HepG2 (cell line): Measurements from ENCODE around the gene ACKR4. TPM values are rescaled to one million over a fixed set of nuclear protein-coding genes. Genes with fewer than 3 reads are reported as not detected.

ENCODE experiments used
- ATAC-seq: fragments of 200-7000 bp; cut with Tn5 transposase; 3 replicates; pipeline ENCODE4 v1.9.1; 2020; ENCODE audit warnings: mild to moderate bottlenecking, moderate library complexity
- BruUV-seq: library from RNA; stranded (reverse); fragments of 400-500 nt; replicated peaks from 2 replicates; lab custom pipeline; 2021; lab: Mats Ljungman, UMichigan
- CTCF ChIA-PET: fragments of 300-600 bp; formaldehyde crosslinking; extraction: SDS; loops from one replicate; lab custom pipeline; 2021; ENCODE audit warnings: low total read pairs, inconsistent platforms, low intra/inter-chr PET ratio; lab: Yijun Ruan, JAX
- POLR2A ChIA-PET: fragments of 350-600 bp; sonication (Branson Sonifier 250); formaldehyde crosslinking; loops from one replicate; lab custom pipeline; 2020; ENCODE audit warnings: antibody characterized with exemption, inconsistent platforms; lab: Yijun Ruan, JAX
- DNase-seq: peaks from one replicate; pipeline ENCODE4 v3.0.0-alpha.2; 2015; ENCODE audit warnings: low spot score
- FAIRE-seq: peaks from 3 replicates; lab custom pipeline; 2011; peaks lifted over from hg19 to GRCh38; lab: Jason Lieb, UNC
- H2AFZ ChIP-seq: one replicate; pipeline ENCODE4 v1.6.1; 2011; ENCODE audit warnings: low read length, inconsistent platforms
- H3K27ac ChIP-seq: fragments of 300-600 bp; 3 replicates; pipeline ENCODE4 v1.8.0; 2011; ENCODE audit warnings: mixed run types, mild to moderate bottlenecking, mixed read lengths, low read length, inconsistent platforms; ENCODE audit not compliant: insufficient read depth; ENCODE audit errors: extremely low read length
- H3K27me3 ChIP-seq, 2 experiments: fragments of 200-600 bp in 1 of 2; 2 replicates in 1 of 2; 3 replicates in 1 of 2; pipeline versions ENCODE4 v1.6.0 to v1.8.0; 2011; ENCODE audit warnings: low read length in 2 of 2, mild to moderate bottlenecking in 2 of 2, moderate library complexity in 2 of 2, inconsistent platforms in 1 of 2; ENCODE audit not compliant: insufficient read depth in 2 of 2, control insufficient read depth in 1 of 2
- H3K36me3 ChIP-seq, 2 experiments: fragments of 200-600 bp in 1 of 2; replicated peaks in 1 of 2; 2 replicates in 1 of 2; 3 replicates in 1 of 2; pipeline versions ENCODE4 v1.5.1 to v1.8.0; 2011; ENCODE audit warnings: low read length in 2 of 2, inconsistent platforms in 1 of 2; ENCODE audit not compliant: insufficient read depth in 2 of 2, control insufficient read depth in 1 of 2
- H3K4me1 ChIP-seq: 2 replicates; pipeline ENCODE4 v1.5.1; 2012; ENCODE audit warnings: low read length, inconsistent platforms; ENCODE audit not compliant: insufficient read depth
- H3K4me2 ChIP-seq: 2 replicates; pipeline ENCODE4 v1.6.0; 2011; ENCODE audit warnings: low read depth, low read length, inconsistent platforms
- H3K4me3 ChIP-seq, 3 experiments: fragments of 200-600 bp in 1 of 3; sonication (generic), shearing (Covaris generic) in 1 of 3; replicated peaks in 1 of 3; 2 replicates each; pipeline ENCODE4 v1.5.1; 2011 to 2016; ENCODE audit warnings: low read length in 3 of 3, inconsistent platforms in 2 of 3, low read depth in 2 of 3, mild to moderate bottlenecking in 2 of 3, control low read depth in 1 of 3, mixed read lengths in 1 of 3; ENCODE audit not compliant: insufficient read depth in 1 of 3
- H3K79me2 ChIP-seq: one replicate; pipeline ENCODE4 v1.6.1; 2011; ENCODE audit warnings: low read length, inconsistent platforms; ENCODE audit not compliant: insufficient read depth
- H3K9ac ChIP-seq: 2 replicates; pipeline ENCODE4 v1.6.0; 2011; ENCODE audit warnings: mild to moderate bottlenecking, low read depth, low read length, inconsistent platforms; ENCODE audit not compliant: insufficient read depth
- H3K9me3 ChIP-seq: 2 replicates; pipeline ENCODE4 v1.5.1; 2012; ENCODE audit warnings: mild to moderate bottlenecking, low read length
- H4K20me1 ChIP-seq: 2 replicates; pipeline ENCODE4 v1.6.0; 2011; ENCODE audit warnings: inconsistent platforms, mild to moderate bottlenecking, low read length, moderate library complexity; ENCODE audit not compliant: insufficient read depth
- ERF ChIP-seq: IDR thresholded peaks from 2 replicates; pipeline ENCODE4 v1.6.1; 2018; ENCODE audit warnings: missing biosample characterization, missing genetic modification reagents
- FOXA3 ChIP-seq: IDR thresholded peaks from 2 replicates; pipeline ENCODE4 v1.6.1; 2016; ENCODE audit warnings: missing genetic modification reagents, missing compliant biosample characterization
- HMG20A ChIP-seq: IDR thresholded peaks from 2 replicates; pipeline ENCODE4 v1.6.1; 2016; ENCODE audit warnings: borderline replicate concordance
- HOXA3 ChIP-seq: sonication (generic); formaldehyde crosslinking; IDR thresholded peaks from 2 replicates; pipeline ENCODE4 v1.5.0; 2020; ENCODE audit warnings: missing genetic modification reagents
- HOXA7 ChIP-seq: sonication (generic); formaldehyde crosslinking; IDR thresholded peaks from 2 replicates; pipeline ENCODE4 v1.8.1; 2022; ENCODE audit warnings: mild to moderate bottlenecking, missing genetic modification reagents, moderate library complexity
- IRF2 ChIP-seq: IDR thresholded peaks from 2 replicates; pipeline ENCODE4 v1.6.1; 2018; ENCODE audit warnings: missing genetic modification reagents, missing compliant biosample characterization
- NR2F6 ChIP-seq, 2 experiments: IDR thresholded peaks; 2 replicates each; pipeline ENCODE4 v1.6.1; 2016; ENCODE audit warnings: antibody characterized with exemption in 1 of 2, mild to moderate bottlenecking in 1 of 2
- SAP130 ChIP-seq: IDR thresholded peaks from 2 replicates; pipeline ENCODE4 v1.6.1; 2016; ENCODE audit warnings: low read depth
- TEAD3 ChIP-seq: optimal IDR thresholded peaks from 2 replicates; pipeline ENCODE3; 2016; ENCODE audit warnings: borderline replicate concordance
- ZNF674 ChIP-seq: sonication (generic); formaldehyde crosslinking; IDR thresholded peaks from 2 replicates; pipeline ENCODE4 v1.5.0; 2020; ENCODE audit warnings: low read depth, mild to moderate bottlenecking, missing genetic modification reagents
- ZNF839 ChIP-seq: sonication (generic); formaldehyde crosslinking; IDR thresholded peaks from 2 replicates; pipeline ENCODE4 v1.4.0; 2020; ENCODE audit warnings: missing genetic modification reagents, mild to moderate bottlenecking, borderline replicate concordance
- WGBS: methylation state at CpG from one replicate; pipeline ENCODE4 v1.1.6; 2017; ENCODE audit warnings: low lambda C conversion rate; 5-methylcytosine and 5-hydroxymethylcytosine counted together
- in situ Hi-C: cut with HindIII; loops from 2 replicates; pipeline ENCODE4 v1.10.0; 2017; ENCODE audit warnings: low pct_unique_long_range_greater_than_20kb; ENCODE audit not compliant: extremely low pct_ligation_motif_present
- intact Hi-C: fragments of 100-400 bp; cut with micrococcal nuclease; formaldehyde crosslinking; loops from one replicate; pipeline ENCODE4 v1.10.0; 2022; ENCODE audit not compliant: unreplicated experiment
- polyA plus RNA-seq, 8 experiments: library from polyadenylated mRNA; depleted of rRNA in 3 of 8; stranded (reverse) in 7 of 8; unstranded in 1 of 8; fragments of >200 nt; fragmentation: Illumina TruSeq in 4 of 8; extraction: Trizol in 4 of 8; gene quantifications; 2 replicates each; pipeline versions ENCODE4 v1.2.1 to v1.2.3, GENCODE V29; 2011 to 2016; ENCODE audit warnings: low read depth in 4 of 8, missing spikeins in 1 of 8, mixed read lengths in 1 of 8; ENCODE audit not compliant: insufficient read depth in 1 of 8
- total RNA-seq, 5 experiments: library from RNA; depleted of rRNA; stranded (reverse); fragments of >200 nt; fragmentation: Illumina TruSeq; extraction: Trizol; gene quantifications; 2 replicates each; pipeline ENCODE4 v1.2.3, GENCODE V29; 2016; ENCODE audit warnings: low read depth in 1 of 5
- TF ChIP-seq, protein P1 (sequence below): sonication (generic); formaldehyde crosslinking; IDR thresholded peaks from 2 replicates; pipeline ENCODE4 v1.4.0; 2020; ENCODE audit warnings: mild to moderate bottlenecking, missing genetic modification reagents
- TF ChIP-seq, protein P2 (sequence below): sonication (generic); formaldehyde crosslinking; IDR thresholded peaks from 2 replicates; pipeline ENCODE4 v1.4.0; 2020; ENCODE audit warnings: missing genetic modification reagents
- TF ChIP-seq, protein P3 (sequence below): sonication (generic); formaldehyde crosslinking; IDR thresholded peaks from 2 replicates; pipeline ENCODE4 v1.9.0; 2022; ENCODE audit warnings: missing genetic modification reagents, mild to moderate bottlenecking, borderline replicate concordance
- TF ChIP-seq, protein P4 (sequence below): sonication (generic); formaldehyde crosslinking; IDR thresholded peaks from 2 replicates; pipeline ENCODE4 v1.4.0; 2020; ENCODE audit warnings: missing genetic modification reagents, mild to moderate bottlenecking, borderline replicate concordance
- TF ChIP-seq, protein P5 (sequence below): sonication (generic); formaldehyde crosslinking; IDR thresholded peaks from 2 replicates; pipeline ENCODE4 v1.5.0; 2020; ENCODE audit warnings: missing genetic modification reagents

Gene ACKR4
- total and polyA plus RNA-seq, 2 of the 13 experiments (the other 11 are each of a cell fraction or from before 2014, with no cell fraction given) = 0.16 TPM; not detected in 1

DNA sequence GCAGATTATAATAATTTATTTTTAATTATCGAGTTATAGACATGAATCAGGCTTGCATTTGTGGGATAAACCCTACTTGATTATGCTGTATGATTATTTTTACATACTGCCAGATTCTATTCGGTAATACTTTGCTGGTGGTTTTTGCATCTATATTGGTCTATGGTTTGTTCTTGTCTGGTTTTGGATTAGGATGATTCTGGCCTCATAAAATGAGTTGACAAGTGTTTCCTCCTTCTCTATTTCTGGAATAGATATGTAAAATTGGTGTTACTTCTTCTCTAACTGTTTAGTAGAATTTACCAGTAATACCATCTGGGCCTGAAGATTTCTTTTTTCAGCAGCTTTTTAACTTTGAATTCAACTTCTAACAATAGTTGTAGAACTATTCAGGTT is 33.0 kb upstream of the ACKR4 start:
- no peaks in the 10 kb centered on the region for H4K20me1 ChIP-seq
- intact Hi-C loops (no loop called here), in situ Hi-C loops (no loop called here)
- FAIRE-seq (no peak), DNase-seq (no peak), ATAC-seq (no peak)
- H3K4me1 ChIP-seq = no peaks in the 10 kb centered on the region
- H3K27ac ChIP-seq = no peak overlapping the region
- no TSS peak for BruUV-seq
- H3K9me3 ChIP-seq = no peaks in the 10 kb centered on the region
- 94% methylated on average over 2 of the region's 2 CpGs for WGBS
- no peak overlapping the region for H3K4me3 ChIP-seq
- H3K9ac ChIP-seq = no peak overlapping the region
- H3K27me3 ChIP-seq = no peaks in the 10 kb centered on the region
- H3K4me2 ChIP-seq = no peak overlapping the region
- H2AFZ ChIP-seq = no peak overlapping the region
- POLR2A ChIA-PET = no interaction called here
- H3K36me3 ChIP-seq = peaks cover 3 to 4% of the 10 kb centered on the region in 2 experiments; a peak in 1 of 5 replicates
- CTCF ChIA-PET = no interaction called here
- no peaks in the 10 kb centered on the region for H3K79me2 ChIP-seq
- TF ChIP-seq HOXA3 (CRISPR knock-in tag) (no peak), IRF2 (CRISPR knock-in tag) (no peak), HOXA7 (CRISPR knock-in tag) (no peak), FOXA3 (CRISPR knock-in tag) (no peak), NR2F6 (IDR thresholded peaks at IDR 0.05) (no peak), NR2F6 (CRISPR knock-in tag; IDR thresholded peaks at IDR 0.05) (no peak), SAP130 (no peak), ERF (CRISPR knock-in tag) (no peak), ZNF674 (no peak), ZNF839 (CRISPR knock-in tag) (no peak), HMG20A (CRISPR knock-in tag) (no peak), TEAD3 (CRISPR knock-in tag) (no peak)
- TF ChIP-seq, protein P1, sequence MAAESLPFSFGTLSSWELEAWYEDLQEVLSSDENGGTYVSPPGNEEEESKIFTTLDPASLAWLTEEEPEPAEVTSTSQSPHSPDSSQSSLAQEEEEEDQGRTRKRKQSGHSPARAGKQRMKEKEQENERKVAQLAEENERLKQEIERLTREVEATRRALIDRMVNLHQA (CRISPR knock-in tag) = no peak
- TF ChIP-seq, protein P2, sequence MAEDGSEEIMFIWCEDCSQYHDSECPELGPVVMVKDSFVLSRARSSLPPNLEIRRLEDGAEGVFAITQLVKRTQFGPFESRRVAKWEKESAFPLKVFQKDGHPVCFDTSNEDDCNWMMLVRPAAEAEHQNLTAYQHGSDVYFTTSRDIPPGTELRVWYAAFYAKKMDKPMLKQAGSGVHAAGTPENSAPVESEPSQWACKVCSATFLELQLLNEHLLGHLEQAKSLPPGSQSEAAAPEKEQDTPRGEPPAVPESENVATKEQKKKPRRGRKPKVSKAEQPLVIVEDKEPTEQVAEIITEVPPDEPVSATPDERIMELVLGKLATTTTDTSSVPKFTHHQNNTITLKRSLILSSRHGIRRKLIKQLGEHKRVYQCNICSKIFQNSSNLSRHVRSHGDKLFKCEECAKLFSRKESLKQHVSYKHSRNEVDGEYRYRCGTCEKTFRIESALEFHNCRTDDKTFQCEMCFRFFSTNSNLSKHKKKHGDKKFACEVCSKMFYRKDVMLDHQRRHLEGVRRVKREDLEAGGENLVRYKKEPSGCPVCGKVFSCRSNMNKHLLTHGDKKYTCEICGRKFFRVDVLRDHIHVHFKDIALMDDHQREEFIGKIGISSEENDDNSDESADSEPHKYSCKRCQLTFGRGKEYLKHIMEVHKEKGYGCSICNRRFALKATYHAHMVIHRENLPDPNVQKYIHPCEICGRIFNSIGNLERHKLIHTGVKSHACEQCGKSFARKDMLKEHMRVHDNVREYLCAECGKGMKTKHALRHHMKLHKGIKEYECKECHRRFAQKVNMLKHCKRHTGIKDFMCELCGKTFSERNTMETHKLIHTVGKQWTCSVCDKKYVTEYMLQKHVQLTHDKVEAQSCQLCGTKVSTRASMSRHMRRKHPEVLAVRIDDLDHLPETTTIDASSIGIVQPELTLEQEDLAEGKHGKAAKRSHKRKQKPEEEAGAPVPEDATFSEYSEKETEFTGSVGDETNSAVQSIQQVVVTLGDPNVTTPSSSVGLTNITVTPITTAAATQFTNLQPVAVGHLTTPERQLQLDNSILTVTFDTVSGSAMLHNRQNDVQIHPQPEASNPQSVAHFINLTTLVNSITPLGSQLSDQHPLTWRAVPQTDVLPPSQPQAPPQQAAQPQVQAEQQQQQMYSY (CRISPR knock-in tag) = no peak
- TF ChIP-seq, protein P3, sequence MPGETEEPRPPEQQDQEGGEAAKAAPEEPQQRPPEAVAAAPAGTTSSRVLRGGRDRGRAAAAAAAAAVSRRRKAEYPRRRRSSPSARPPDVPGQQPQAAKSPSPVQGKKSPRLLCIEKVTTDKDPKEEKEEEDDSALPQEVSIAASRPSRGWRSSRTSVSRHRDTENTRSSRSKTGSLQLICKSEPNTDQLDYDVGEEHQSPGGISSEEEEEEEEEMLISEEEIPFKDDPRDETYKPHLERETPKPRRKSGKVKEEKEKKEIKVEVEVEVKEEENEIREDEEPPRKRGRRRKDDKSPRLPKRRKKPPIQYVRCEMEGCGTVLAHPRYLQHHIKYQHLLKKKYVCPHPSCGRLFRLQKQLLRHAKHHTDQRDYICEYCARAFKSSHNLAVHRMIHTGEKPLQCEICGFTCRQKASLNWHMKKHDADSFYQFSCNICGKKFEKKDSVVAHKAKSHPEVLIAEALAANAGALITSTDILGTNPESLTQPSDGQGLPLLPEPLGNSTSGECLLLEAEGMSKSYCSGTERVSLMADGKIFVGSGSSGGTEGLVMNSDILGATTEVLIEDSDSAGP = no peak
- TF ChIP-seq, protein P4, sequence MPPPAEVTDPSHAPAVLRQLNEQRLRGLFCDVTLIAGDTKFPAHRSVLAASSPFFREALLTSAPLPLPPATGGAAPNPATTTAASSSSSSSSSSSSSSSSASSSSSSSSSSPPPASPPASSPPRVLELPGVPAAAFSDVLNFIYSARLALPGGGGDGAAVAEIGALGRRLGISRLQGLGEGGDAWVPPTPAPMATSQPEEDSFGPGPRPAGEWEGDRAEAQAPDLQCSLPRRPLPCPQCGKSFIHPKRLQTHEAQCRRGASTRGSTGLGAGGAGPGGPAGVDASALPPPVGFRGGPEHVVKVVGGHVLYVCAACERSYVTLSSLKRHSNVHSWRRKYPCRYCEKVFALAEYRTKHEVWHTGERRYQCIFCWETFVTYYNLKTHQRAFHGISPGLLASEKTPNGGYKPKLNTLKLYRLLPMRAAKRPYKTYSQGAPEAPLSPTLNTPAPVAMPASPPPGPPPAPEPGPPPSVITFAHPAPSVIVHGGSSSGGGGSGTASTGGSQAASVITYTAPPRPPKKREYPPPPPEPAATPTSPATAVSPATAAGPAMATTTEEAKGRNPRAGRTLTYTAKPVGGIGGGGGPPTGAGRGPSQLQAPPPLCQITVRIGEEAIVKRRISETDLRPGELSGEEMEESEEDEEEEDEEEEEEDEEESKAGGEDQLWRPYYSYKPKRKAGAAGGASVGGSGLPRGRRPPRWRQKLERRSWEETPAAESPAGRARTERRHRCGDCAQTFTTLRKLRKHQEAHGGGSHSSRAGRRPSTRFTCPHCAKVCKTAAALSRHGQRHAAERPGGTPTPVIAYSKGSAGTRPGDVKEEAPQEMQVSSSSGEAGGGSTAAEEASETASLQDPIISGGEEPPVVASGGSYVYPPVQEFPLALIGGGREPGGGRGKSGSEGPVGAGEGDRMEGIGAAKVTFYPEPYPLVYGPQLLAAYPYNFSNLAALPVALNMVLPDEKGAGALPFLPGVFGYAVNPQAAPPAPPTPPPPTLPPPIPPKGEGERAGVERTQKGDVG (CRISPR knock-in tag) = no peak
- TF ChIP-seq, protein P5, sequence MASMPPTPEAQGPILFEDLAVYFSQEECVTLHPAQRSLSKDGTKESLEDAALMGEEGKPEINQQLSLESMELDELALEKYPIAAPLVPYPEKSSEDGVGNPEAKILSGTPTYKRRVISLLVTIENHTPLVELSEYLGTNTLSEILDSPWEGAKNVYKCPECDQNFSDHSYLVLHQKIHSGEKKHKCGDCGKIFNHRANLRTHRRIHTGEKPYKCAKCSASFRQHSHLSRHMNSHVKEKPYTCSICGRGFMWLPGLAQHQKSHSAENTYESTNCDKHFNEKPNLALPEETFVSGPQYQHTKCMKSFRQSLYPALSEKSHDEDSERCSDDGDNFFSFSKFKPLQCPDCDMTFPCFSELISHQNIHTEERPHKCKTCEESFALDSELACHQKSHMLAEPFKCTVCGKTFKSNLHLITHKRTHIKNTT (CRISPR knock-in tag) = no peak
